ENCODE measurements around the gene AJM1.

DNA sequence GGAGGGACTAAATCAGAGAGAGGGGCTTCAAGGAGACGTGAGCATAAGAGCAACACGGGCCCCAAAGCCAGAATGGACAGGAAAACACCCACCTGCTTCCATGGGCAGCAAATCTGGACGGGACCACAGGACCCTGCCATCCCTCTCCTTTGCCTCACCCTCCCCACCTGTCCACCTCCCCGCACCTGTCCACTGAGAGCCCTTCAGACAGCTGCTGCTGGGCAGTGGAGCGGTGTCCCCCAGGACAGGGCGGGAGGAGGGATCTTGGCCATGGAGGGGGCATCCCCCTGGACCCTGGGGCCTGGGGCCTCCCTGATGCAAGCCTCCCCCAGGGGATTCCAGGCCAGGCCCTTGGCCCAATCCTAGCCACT lies 43.6 kb upstream of the AJM1 start:
- TF ChIP-seq POLR2A (IDR thresholded peaks at IDR 0.05; ENCODE audit: low read length) (no peak), EP300 (IDR thresholded peaks at IDR 0.05) (no peak), NR3C1 (IDR thresholded peaks at IDR 0.05) (no peak), RARB (CRISPR knock-in tag; IDR thresholded peaks at IDR 0.05) (no peak), RCOR1 (IDR thresholded peaks at IDR 0.05; ENCODE audit: low read depth, low read length) (no peak), MAZ (IDR thresholded peaks at IDR 0.05; ENCODE audit: borderline replicate concordance, low read depth, low read length) (no peak), CBX8 (IDR thresholded peaks at IDR 0.05) (no peak), MAFK (IDR thresholded peaks at IDR 0.05; ENCODE audit: partially characterized antibody) (no peak)
- TF ChIP-seq, protein P1, sequence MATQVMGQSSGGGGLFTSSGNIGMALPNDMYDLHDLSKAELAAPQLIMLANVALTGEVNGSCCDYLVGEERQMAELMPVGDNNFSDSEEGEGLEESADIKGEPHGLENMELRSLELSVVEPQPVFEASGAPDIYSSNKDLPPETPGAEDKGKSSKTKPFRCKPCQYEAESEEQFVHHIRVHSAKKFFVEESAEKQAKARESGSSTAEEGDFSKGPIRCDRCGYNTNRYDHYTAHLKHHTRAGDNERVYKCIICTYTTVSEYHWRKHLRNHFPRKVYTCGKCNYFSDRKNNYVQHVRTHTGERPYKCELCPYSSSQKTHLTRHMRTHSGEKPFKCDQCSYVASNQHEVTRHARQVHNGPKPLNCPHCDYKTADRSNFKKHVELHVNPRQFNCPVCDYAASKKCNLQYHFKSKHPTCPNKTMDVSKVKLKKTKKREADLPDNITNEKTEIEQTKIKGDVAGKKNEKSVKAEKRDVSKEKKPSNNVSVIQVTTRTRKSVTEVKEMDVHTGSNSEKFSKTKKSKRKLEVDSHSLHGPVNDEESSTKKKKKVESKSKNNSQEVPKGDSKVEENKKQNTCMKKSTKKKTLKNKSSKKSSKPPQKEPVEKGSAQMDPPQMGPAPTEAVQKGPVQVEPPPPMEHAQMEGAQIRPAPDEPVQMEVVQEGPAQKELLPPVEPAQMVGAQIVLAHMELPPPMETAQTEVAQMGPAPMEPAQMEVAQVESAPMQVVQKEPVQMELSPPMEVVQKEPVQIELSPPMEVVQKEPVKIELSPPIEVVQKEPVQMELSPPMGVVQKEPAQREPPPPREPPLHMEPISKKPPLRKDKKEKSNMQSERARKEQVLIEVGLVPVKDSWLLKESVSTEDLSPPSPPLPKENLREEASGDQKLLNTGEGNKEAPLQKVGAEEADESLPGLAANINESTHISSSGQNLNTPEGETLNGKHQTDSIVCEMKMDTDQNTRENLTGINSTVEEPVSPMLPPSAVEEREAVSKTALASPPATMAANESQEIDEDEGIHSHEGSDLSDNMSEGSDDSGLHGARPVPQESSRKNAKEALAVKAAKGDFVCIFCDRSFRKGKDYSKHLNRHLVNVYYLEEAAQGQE (IDR thresholded peaks at IDR 0.05), result no peak
- TF ChIP-seq, protein P2, sequence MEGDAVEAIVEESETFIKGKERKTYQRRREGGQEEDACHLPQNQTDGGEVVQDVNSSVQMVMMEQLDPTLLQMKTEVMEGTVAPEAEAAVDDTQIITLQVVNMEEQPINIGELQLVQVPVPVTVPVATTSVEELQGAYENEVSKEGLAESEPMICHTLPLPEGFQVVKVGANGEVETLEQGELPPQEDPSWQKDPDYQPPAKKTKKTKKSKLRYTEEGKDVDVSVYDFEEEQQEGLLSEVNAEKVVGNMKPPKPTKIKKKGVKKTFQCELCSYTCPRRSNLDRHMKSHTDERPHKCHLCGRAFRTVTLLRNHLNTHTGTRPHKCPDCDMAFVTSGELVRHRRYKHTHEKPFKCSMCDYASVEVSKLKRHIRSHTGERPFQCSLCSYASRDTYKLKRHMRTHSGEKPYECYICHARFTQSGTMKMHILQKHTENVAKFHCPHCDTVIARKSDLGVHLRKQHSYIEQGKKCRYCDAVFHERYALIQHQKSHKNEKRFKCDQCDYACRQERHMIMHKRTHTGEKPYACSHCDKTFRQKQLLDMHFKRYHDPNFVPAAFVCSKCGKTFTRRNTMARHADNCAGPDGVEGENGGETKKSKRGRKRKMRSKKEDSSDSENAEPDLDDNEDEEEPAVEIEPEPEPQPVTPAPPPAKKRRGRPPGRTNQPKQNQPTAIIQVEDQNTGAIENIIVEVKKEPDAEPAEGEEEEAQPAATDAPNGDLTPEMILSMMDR (IDR thresholded peaks at IDR 0.05), result no peak
